BE2C (cell line): ENCODE data around the gene RARS1.

Source experiments
- DNase-seq: peaks from one replicate; pipeline ENCODE4 v3.0.0-alpha.2; 2020
- H3K27me3 ChIP-seq: fragments of 250-450 bp; sonication (Bioruptor Pico); 2 replicates; pipeline ENCODE4 v1.5.1; 2020; ENCODE audit warnings: mild to moderate bottlenecking
- H3K36me3 ChIP-seq: fragments of 250-450 bp; sonication (Bioruptor Pico); 2 replicates; pipeline ENCODE4 v1.5.1; 2020; ENCODE audit warnings: mild to moderate bottlenecking
- H3K4me1 ChIP-seq: fragments of 250-450 bp; sonication (Bioruptor Pico); 2 replicates; pipeline ENCODE4 v1.5.1; 2020
- H3K4me3 ChIP-seq: 2 replicates; pipeline ENCODE4 v1.5.1; 2011; ENCODE audit warnings: low read depth, low read length
- H3K9me3 ChIP-seq: fragments of 250-450 bp; sonication (Bioruptor Pico); 2 replicates; pipeline ENCODE4 v1.5.1; 2020
- TF ChIP-seq, protein P1 (sequence below): IDR thresholded peaks from 2 replicates; pipeline ENCODE4 v1.5.1; 2012; ENCODE audit warnings: mild to moderate bottlenecking, low read depth, low read length

RARS1 gene

DNA sequence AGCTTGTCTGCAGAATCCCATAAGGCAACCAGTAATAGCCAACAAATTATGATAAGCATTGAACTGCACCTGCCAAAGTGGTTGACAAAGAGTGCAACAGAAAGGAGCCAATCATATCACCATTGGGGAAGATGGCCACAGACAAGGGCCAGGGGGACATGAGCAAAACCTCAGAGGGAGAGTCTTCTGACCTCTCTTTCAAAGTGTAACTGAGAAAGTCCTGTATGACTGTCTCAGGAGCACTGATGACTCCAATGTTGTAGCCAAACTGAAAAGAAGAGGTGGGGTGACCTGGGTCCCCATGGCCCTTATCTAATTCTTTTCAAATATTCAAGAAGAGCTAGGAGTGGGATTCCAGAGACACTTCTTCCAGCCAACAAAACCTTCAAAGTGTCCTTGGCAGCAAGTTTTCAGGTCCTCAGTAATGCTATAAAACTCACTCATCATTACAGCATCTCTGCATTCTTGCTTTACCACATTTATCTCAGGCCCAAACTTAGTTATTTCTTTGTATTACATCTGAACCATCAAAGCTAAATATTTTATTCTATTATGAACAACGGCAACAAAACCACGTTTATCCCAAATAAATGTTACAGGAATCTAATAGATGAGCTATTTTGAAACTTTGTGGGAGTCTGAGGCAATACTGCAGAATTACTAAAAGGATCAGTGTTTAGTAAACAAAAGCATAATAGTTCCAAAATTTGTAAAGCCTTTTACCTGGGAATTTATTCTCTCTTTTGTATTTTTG lies 67.3 kb downstream of the RARS1 start:
- TF ChIP-seq, protein P1, sequence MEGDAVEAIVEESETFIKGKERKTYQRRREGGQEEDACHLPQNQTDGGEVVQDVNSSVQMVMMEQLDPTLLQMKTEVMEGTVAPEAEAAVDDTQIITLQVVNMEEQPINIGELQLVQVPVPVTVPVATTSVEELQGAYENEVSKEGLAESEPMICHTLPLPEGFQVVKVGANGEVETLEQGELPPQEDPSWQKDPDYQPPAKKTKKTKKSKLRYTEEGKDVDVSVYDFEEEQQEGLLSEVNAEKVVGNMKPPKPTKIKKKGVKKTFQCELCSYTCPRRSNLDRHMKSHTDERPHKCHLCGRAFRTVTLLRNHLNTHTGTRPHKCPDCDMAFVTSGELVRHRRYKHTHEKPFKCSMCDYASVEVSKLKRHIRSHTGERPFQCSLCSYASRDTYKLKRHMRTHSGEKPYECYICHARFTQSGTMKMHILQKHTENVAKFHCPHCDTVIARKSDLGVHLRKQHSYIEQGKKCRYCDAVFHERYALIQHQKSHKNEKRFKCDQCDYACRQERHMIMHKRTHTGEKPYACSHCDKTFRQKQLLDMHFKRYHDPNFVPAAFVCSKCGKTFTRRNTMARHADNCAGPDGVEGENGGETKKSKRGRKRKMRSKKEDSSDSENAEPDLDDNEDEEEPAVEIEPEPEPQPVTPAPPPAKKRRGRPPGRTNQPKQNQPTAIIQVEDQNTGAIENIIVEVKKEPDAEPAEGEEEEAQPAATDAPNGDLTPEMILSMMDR: no peak
- H3K36me3 ChIP-seq: peaks cover 75% of the 10 kb centered on the region
- no peak overlapping the region for H3K4me3 ChIP-seq
- no peaks in the 10 kb centered on the region for H3K27me3 ChIP-seq
- peaks cover 9% of the 10 kb centered on the region for H3K4me1 ChIP-seq
- no peaks in the 10 kb centered on the region; the same call in 1 of the 2 replicates for H3K9me3 ChIP-seq
- no peak for DNase-seq

- no peak overlapping the region for H3K4me3 ChIP-seq
- peaks cover 9% of the 10 kb centered on the region for H3K4me1 ChIP-seq
- DNase-seq: no peak
- H3K9me3 ChIP-seq: no peaks in the 10 kb centered on the region; the same call in 1 of the 2 replicates
- peaks cover 91% of the 10 kb centered on the region for H3K36me3 ChIP-seq
- TF ChIP-seq, protein P1: no peak
- no peaks in the 10 kb centered on the region for H3K27me3 ChIP-seq
Observed at GRCh38 chr5:168557389-168557788, 71.1 kb downstream of the RARS1 start.

DNA sequence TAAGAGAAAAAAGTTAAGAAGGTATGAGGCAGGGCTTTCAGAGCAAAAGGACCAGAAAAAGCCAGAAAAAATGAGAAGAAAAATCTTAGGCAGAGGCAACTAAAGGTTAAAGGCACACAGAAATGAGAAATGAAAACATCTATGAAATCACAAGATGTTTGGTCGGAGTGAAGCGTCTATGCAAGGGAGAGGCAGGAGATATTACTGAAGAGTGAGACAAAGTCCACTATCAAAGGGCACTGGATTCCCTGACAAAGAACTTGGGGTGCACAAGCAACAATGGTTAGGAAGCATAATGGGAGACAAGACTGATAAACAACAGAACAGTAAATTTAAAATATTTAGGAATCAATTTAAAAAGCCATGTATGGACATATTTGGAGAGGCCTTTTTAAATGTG lies 76.0 kb downstream of the RARS1 start:
- Histone ChIP-seq H3K27me3 (no peaks in the 10 kb centered on the region), H3K4me1 (no peaks in the 10 kb centered on the region), H3K36me3 (peaks cover 83% of the 10 kb centered on the region), H3K4me3 (no peak overlapping the region), H3K9me3 (no peaks in the 10 kb centered on the region)
- no peak for DNase-seq
- TF ChIP-seq, protein P1: no peak

DNA sequence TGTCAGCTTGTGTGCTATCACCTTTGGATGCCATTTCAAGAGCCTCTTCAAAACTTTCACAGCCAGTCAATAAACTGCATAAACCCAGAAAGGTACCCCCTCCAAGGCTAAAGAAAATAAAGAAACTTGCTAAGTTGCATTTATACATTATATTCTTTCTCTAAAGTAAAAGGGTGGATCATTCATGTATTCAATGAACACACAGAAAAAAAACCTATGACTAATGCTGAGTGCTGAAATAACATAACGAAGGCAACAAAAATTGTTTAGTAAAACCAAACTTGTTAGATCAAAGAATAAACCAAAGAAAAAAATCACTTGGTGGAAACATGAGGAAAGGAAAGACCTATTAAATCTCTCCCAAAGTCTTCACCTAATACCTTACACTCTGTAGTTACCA lies 77.7 kb downstream of the RARS1 start:
- H3K27me3 ChIP-seq: no peaks in the 10 kb centered on the region
- H3K36me3 ChIP-seq: peaks cover 82% of the 10 kb centered on the region
- TF ChIP-seq, protein P1: no peak
- H3K9me3 ChIP-seq: no peaks in the 10 kb centered on the region
- no peak for DNase-seq
- no peak overlapping the region for H3K4me3 ChIP-seq
- no peaks in the 10 kb centered on the region for H3K4me1 ChIP-seq

DNA sequence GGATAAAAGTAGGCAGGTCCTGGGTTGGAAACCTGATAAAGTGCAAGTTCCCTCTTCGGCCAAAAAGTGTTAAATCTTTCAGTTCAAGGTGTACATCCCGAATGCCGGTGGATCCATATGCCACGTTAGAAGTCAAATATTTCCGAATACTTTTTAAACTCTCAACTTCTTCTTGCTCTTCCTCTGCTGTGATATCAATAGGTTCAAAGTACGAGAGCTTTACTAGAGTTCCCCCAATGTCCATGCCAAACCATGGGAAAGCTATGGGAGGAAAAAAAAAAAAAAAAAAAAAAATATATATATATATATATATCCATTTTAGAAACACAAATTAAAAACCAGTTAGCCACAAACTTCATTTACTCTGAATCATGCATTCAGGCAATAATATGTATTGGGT lies 82.5 kb downstream of the RARS1 start:
- no peaks in the 10 kb centered on the region for H3K9me3 ChIP-seq
- no peaks in the 10 kb centered on the region for H3K4me1 ChIP-seq
- H3K27me3 ChIP-seq: no peaks in the 10 kb centered on the region
- TF ChIP-seq, protein P1: no peak
- H3K4me3 ChIP-seq: no peak overlapping the region
- no peak for DNase-seq
- H3K36me3 ChIP-seq: peaks cover 55% of the 10 kb centered on the region
